Activated naive CD8-positive, alpha-beta T cell treated with anti-CD3 and anti-CD28 coated beads for 36 hours (primary cell): ENCODE measurements around the gene IMMT. TPM values are rescaled to one million over a fixed set of nuclear protein-coding genes. Genes with fewer than 3 reads are reported as not detected.

Source experiments
- DNase-seq: peaks from one replicate; pipeline ENCODE4 v3.0.0; 2021
- H3K27ac Mint-ChIP-seq: one replicate; pipeline ENCODE4 v1.8.0; 2022; ENCODE audit warnings: mild to moderate bottlenecking, moderate library complexity, mixed read lengths
- H3K27me3 Mint-ChIP-seq: one replicate; pipeline ENCODE4 v1.8.0; 2022; ENCODE audit warnings: mild to moderate bottlenecking, mixed read lengths
- H3K36me3 Mint-ChIP-seq: one replicate; pipeline ENCODE4 v1.8.0; 2021; ENCODE audit warnings: mild to moderate bottlenecking, mixed read lengths
- H3K4me1 Mint-ChIP-seq: one replicate; pipeline ENCODE4 v1.8.0; 2021; ENCODE audit warnings: mixed read lengths
- H3K4me3 Mint-ChIP-seq: one replicate; pipeline ENCODE4 v1.8.0; 2022; ENCODE audit warnings: mild to moderate bottlenecking, moderate library complexity, mixed read lengths
- H3K9me3 Mint-ChIP-seq: one replicate; pipeline ENCODE4 v1.8.0; 2022; ENCODE audit warnings: mixed read lengths
- total RNA-seq, 2 experiments: library from RNA; stranded (reverse); gene quantifications; one replicate each; pipeline ENCODE4 v1.2.3, GENCODE V29; 2021

IMMT gene
- total RNA-seq, 2 experiments from 2014 or later: 154 to 163 TPM

- Mint-ChIP-seq H3K36me3 (peaks cover 53% of the 10 kb centered on the region), H3K4me3 (peak within 1 kb of the TSS; percentile 96), H3K27me3 (no peaks in the 10 kb centered on the region), H3K9me3 (peaks cover 3% of the 10 kb centered on the region), H3K4me1 (peaks cover 48% of the 10 kb centered on the region), H3K27ac (peak within 1 kb of the TSS; percentile 99)
- DNase-seq: peak; percentile 93
Observed at GRCh38 chr2:86105969-86106945, 89.0 kb downstream of the IMMT start, which contains the start of gene PTCD3. TSS of gene PTCD3 (plus strand) at chr2:86106235. CDS start at chr2:86106248, 13 bp downstream.

DNA sequence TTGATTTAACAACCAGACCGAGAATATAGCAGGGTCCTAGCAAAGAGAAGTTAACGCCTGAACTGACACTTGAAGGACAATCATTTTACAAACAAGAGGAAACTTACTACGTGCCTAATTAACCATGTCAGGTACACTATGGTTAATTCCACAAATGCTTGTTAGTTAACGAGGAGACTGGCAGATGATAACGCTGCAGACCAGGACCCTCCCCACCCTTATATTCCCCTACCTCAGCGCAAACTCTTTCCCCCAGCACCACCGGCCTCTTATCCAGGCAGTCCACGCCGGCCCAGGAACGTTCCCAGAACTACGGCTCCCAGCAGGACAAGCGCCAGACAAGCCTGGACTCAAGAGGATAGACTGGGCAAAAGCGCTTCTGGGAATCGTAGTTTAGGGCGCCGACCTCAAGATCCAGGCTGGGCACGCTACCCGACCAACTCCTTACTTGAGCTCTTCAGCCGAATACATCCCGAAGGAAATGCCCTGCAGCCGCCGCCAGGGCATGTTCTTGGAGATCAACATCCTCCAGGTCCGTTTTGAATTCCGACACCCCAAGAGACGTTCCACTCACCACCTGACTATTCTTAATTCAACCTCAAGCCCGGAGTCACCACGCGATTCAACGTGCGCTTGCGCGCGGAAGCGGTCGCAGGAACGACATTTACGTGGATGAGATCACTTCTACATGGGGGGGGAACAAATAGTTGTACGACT, 89.9 kb downstream of the IMMT start, which contains the start of gene POLR1A:
Gene POLR1A (minus strand): TSS at position 635 of the 717 bp plus-strand sequence. CDS start 110 bp downstream, at position 525.
- Mint-ChIP-seq H3K36me3 (peaks cover 46% of the 10 kb centered on the region), H3K27ac (peak within 1 kb of the TSS; percentile 99), H3K27me3 (no peaks in the 10 kb centered on the region), H3K4me1 (peaks cover 50% of the 10 kb centered on the region), H3K9me3 (peaks cover 3% of the 10 kb centered on the region), H3K4me3 (peak within 1 kb of the TSS; percentile 96)
- peak; percentile 82 for DNase-seq

GRCh38 chr2:86102157-86102556, 93.1 kb downstream of the IMMT start:
- H3K36me3 Mint-ChIP-seq: peaks cover 48% of the 10 kb centered on the region
- peaks cover 38% of the 10 kb centered on the region for H3K4me1 Mint-ChIP-seq
- H3K27ac Mint-ChIP-seq: no peak overlapping the region
- no peak overlapping the region for H3K4me3 Mint-ChIP-seq
- H3K9me3 Mint-ChIP-seq: peaks cover 3% of the 10 kb centered on the region
- H3K27me3 Mint-ChIP-seq: no peaks in the 10 kb centered on the region
- no peak for DNase-seq

DNA sequence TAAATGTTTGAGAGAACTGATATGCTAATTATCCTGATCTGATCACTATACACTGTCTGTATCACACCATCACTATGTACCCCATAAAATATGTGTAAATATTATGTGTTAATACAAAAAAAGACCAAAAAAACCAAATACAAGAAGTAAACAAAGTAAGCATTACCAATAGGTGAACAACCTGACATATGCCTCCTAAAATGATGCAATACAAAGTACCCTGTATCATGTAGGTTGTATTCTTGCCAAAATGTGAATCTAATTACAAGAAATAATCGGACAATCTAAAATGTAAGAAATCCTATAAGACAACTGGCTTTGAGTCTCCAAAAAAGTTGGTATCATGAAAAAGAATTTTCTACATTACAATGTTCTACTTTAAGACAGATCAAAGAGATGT, 97.3 kb downstream of the IMMT start:
- Mint-ChIP-seq H3K9me3 (peaks cover 3% of the 10 kb centered on the region), H3K36me3 (peaks cover 39% of the 10 kb centered on the region), H3K27ac (no peak overlapping the region), H3K4me3 (no peak overlapping the region), H3K27me3 (no peaks in the 10 kb centered on the region), H3K4me1 (peaks cover 26% of the 10 kb centered on the region)
- no peak for DNase-seq

DNA sequence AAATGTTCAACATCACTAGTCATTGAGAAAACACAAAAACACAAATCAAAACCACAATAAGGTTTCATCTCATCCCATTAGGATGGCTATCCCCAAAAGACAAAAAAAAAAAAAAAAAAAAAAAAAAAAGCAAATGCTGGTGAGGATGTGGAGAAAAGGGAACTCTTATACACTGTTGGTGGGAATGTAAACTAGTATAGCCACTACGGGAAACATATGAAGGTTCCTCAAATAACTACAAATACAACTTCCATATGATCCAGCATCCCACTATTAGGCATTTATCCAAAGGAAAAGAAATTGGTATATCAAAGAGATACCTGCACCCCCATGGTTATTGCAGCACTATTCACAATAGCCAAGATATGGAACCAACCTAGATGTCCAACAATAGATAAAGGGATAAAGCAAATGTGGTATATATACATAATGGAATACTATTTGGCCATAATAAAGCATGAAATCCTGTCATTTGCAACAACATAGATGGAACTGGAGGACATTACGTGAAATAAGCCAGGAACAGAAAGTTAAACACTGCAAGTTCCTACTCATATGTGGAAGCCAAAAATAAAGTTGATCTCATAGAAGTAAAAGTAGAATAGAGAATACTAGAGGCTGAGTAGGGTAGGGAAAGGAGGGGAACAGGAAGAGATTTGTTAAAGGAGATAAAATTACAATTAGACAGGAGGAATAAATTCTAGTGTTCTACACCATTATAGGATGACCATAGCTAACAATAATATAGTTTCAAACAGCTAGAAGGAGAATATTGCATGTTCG, 98.0 kb downstream of the IMMT start:
- Mint-ChIP-seq H3K27me3 (no peaks in the 10 kb centered on the region), H3K27ac (no peak overlapping the region), H3K36me3 (peaks cover 33% of the 10 kb centered on the region), H3K4me3 (no peak overlapping the region), H3K4me1 (peaks cover 20% of the 10 kb centered on the region), H3K9me3 (peaks cover 3% of the 10 kb centered on the region)
- DNase-seq: no peak

- no peaks in the 10 kb centered on the region for H3K9me3 Mint-ChIP-seq
- H3K27ac Mint-ChIP-seq: no peak overlapping the region
- no peak overlapping the region for H3K4me3 Mint-ChIP-seq
- H3K4me1 Mint-ChIP-seq: peaks cover 10% of the 10 kb centered on the region
- DNase-seq: no peak
- no peaks in the 10 kb centered on the region for H3K27me3 Mint-ChIP-seq
- H3K36me3 Mint-ChIP-seq: peaks cover 31% of the 10 kb centered on the region
Observed at GRCh38 chr2:86094229-86094628, 101.0 kb downstream of the IMMT start.

Other genes starting within 250 kb of the IMMT start
- 10 to 100 TPM; 56.0 to 56.6 TPM for gene POLR1A, start 89.6 kb downstream of the IMMT start, total RNA-seq
- gene PTCD3, start 89.2 kb downstream of the IMMT start, total RNA-seq: 100 to 1,000 TPM; 161 to 162 TPM
- gene MRPL35, start 4.0 kb upstream of the IMMT start, total RNA-seq: 100 to 1,000 TPM in 1 of 2 experiments, 10 to 100 TPM in 1; 93.9 to 105 TPM
- gene REEP1, start 142.2 kb upstream of the IMMT start, total RNA-seq: under 1 TPM; 0.20 to 0.25 TPM
- gene KDM3A, start 245.9 kb upstream of the IMMT start, total RNA-seq: 10 to 100 TPM; 55.5 to 57.3 TPM